DOHH2 (cell line): Measurements from ENCODE around the gene PPFIA2.

Experiments used
- H3F3A ChIP-seq: fragments of 200-600 bp; sonication (generic), shearing (Covaris generic); 2 replicates; pipeline ENCODE4 v1.6.0; 2016; ENCODE audit warnings: antibody characterized with exemption, mild to moderate bottlenecking; ENCODE audit not compliant: control insufficient read depth, insufficient read depth
- H3K27ac ChIP-seq: fragments of 200-600 bp; sonication (generic); 2 replicates; pipeline ENCODE4 v1.5.1; 2014; ENCODE audit warnings: low read depth, mild to moderate bottlenecking, low read length, moderate library complexity
- H3K27me3 ChIP-seq: fragments of 200-600 bp; sonication (generic); 2 replicates; pipeline ENCODE4 v1.6.1; 2014; ENCODE audit warnings: mild to moderate bottlenecking, low read length, mixed read lengths; ENCODE audit not compliant: control insufficient read depth
- H3K36me3 ChIP-seq: fragments of 200-600 bp; sonication (generic); 2 replicates; pipeline ENCODE4 v1.6.1; 2014; ENCODE audit warnings: mild to moderate bottlenecking, low read length, moderate library complexity, mixed read lengths; ENCODE audit not compliant: control insufficient read depth
- H3K4me1 ChIP-seq: fragments of 200-600 bp; sonication (generic); 2 replicates; pipeline ENCODE4 v1.6.1; 2014; ENCODE audit warnings: mild to moderate bottlenecking, low read length, mixed read lengths; ENCODE audit not compliant: control insufficient read depth
- H3K4me2 ChIP-seq: fragments of 200-600 bp; sonication (generic); 2 replicates; pipeline ENCODE4 v1.6.0; 2014; ENCODE audit warnings: mild to moderate bottlenecking, low read length, moderate library complexity
- H3K4me3 ChIP-seq: fragments of 200-600 bp; sonication (generic); 2 replicates; pipeline ENCODE4 v1.5.1; 2014; ENCODE audit warnings: mild to moderate bottlenecking, low read length, mixed read lengths
- H3K79me2 ChIP-seq: fragments of 200-600 bp; sonication (generic); 2 replicates; pipeline ENCODE4 v1.6.1; 2014; ENCODE audit warnings: mild to moderate bottlenecking, low read length, mixed read lengths; ENCODE audit not compliant: control insufficient read depth
- H3K9me2 ChIP-seq: fragments of 200-600 bp; sonication (generic); replicated peaks from 2 replicates; pipeline ENCODE4 v1.6.1; 2014; ENCODE audit warnings: mild to moderate bottlenecking, low read length, mixed read lengths; ENCODE audit not compliant: control insufficient read depth
- H3K9me3 ChIP-seq: fragments of 200-600 bp; sonication (generic); 2 replicates; pipeline ENCODE4 v1.6.1; 2014; ENCODE audit warnings: antibody characterized with exemption, low read length, mixed read lengths; ENCODE audit not compliant: control insufficient read depth, insufficient read depth
- H4K20me1 ChIP-seq: fragments of 200-600 bp; sonication (generic); 2 replicates; pipeline ENCODE4 v1.6.0; 2014; ENCODE audit warnings: low read depth, mild to moderate bottlenecking, antibody characterized with exemption, low read length, moderate library complexity; ENCODE audit not compliant: control insufficient read depth, insufficient read depth
- CTCF ChIP-seq: fragments of 200-600 bp; sonication (generic); IDR thresholded peaks from one replicate; pipeline ENCODE4 v1.5.1; 2014; ENCODE audit warnings: antibody characterized with exemption, mild to moderate bottlenecking, low read depth, low read length; ENCODE audit not compliant: poor library complexity, severe bottlenecking
- EZH2phosphoT487 ChIP-seq: fragments of 200-600 bp; sonication (generic); IDR thresholded peaks from 2 replicates; pipeline ENCODE4 v1.6.1; 2017; ENCODE audit warnings: borderline replicate concordance, mild to moderate bottlenecking, antibody characterized with exemption, low read length, moderate library complexity, mixed read lengths

The PPFIA2 gene

DNA sequence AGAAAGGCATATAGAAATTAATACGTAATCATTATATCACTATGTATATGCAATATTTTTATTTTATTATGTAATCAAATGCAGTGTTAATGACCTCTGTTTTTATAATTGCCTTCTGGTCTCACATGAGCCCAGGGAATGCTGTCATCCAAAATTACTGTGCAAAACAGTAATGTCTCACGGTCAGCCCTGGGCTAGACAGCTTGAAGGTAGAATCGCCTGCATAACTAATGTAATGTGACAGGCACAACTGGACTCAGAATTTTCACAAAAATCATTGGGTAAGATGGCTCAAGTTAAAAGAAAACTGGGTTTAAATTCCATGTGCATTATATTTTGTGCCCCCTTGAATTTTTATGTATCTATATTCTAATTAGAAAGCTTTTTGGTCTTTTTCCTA is 293.3 kb downstream of the PPFIA2 start:
- Histone ChIP-seq H3F3A (no peaks in the 10 kb centered on the region), H3K36me3 (no peaks in the 10 kb centered on the region), H4K20me1 (no peaks in the 10 kb centered on the region), H3K79me2 (no peaks in the 10 kb centered on the region), H3K4me3 (no peak overlapping the region), H3K27ac (no peak overlapping the region), H3K4me2 (no peak overlapping the region), H3K4me1 (no peaks in the 10 kb centered on the region), H3K27me3 (no peaks in the 10 kb centered on the region), H3K9me3 (no peaks in the 10 kb centered on the region), H3K9me2 (no peaks in the 10 kb centered on the region)
- no peak for TF ChIP-seq EZH2phosphoT487
- no peak for TF ChIP-seq CTCF

GRCh38 chr12:81465191-81465590 is 294.0 kb downstream of the PPFIA2 start:
- Histone ChIP-seq H3K9me2 (no peaks in the 10 kb centered on the region), H3F3A (no peaks in the 10 kb centered on the region), H3K36me3 (no peaks in the 10 kb centered on the region), H4K20me1 (no peaks in the 10 kb centered on the region), H3K4me2 (no peak overlapping the region), H3K27me3 (no peaks in the 10 kb centered on the region), H3K9me3 (no peaks in the 10 kb centered on the region), H3K79me2 (no peaks in the 10 kb centered on the region), H3K27ac (no peak overlapping the region), H3K4me1 (no peaks in the 10 kb centered on the region), H3K4me3 (no peak overlapping the region)
- TF ChIP-seq CTCF (no peak), EZH2phosphoT487 (no peak)

GRCh38 chr12:81461163-81461562 is 298.0 kb downstream of the PPFIA2 start:
- Histone ChIP-seq H3K27ac (no peak overlapping the region), H3F3A (no peaks in the 10 kb centered on the region), H3K36me3 (no peaks in the 10 kb centered on the region), H3K79me2 (no peaks in the 10 kb centered on the region), H4K20me1 (no peaks in the 10 kb centered on the region), H3K9me2 (no peaks in the 10 kb centered on the region), H3K4me1 (no peaks in the 10 kb centered on the region), H3K27me3 (no peaks in the 10 kb centered on the region), H3K9me3 (no peaks in the 10 kb centered on the region), H3K4me2 (no peak overlapping the region), H3K4me3 (no peak overlapping the region)
- peak; percentile 31 for TF ChIP-seq CTCF
- no peak for TF ChIP-seq EZH2phosphoT487
